Measurements from ENCODE around the gene ZNF407. TPM values are rescaled to one million over a fixed set of nuclear protein-coding genes. Genes with fewer than 3 reads are reported as not detected.

Gene ZNF407
- total RNA-seq, 1 experiment from 2014 or later = 15.9 TPM

- Histone ChIP-seq H3K27me3 (replicated peaks; ENCODE audit: insufficient read depth, low read depth, low read length, poor library complexity) (no peaks in the 10 kb centered on the region), H3K9me3 (ENCODE audit: low read depth, low read length, poor library complexity, severe bottlenecking) (no peaks in the 10 kb centered on the region), H3K27ac (ENCODE audit: low read depth, low read length, poor library complexity, severe bottlenecking) (no peak overlapping the region), H3K4me1 (ENCODE audit: insufficient read depth, low read length, poor library complexity, severe bottlenecking) (peaks cover 15% of the 10 kb centered on the region), H3K4me3 (ENCODE audit: low read depth, low read length, poor library complexity, severe bottlenecking) (no peak overlapping the region), H3K36me3 (ENCODE audit: insufficient read depth, low read length, poor library complexity, severe bottlenecking) (no peaks in the 10 kb centered on the region)
- no TSS peak for BruUV-seq (replicated peaks)
- DNase-seq (ENCODE audit: low spot score) = no peak
- POLR2A ChIA-PET (ENCODE audit: low non-redundant PET) = no interaction called here
- CTCF ChIA-PET = no interaction called here
- intact Hi-C loops (cut with micrococcal nuclease; ENCODE audit: unreplicated experiment) = no loop called here
- TF ChIP-seq CTCF (conservative IDR thresholded peaks at IDR 0.05; ENCODE audit: low read depth, low read length) = no peak
Measured at GRCh38 chr18:75066021-75066880, 468.6 kb downstream of the ZNF407 start.

- no peaks in the 10 kb centered on the region for H3K9me3 ChIP-seq (ENCODE audit: low read depth, low read length, poor library complexity, severe bottlenecking)
- no peak overlapping the region for H3K27ac ChIP-seq (ENCODE audit: low read depth, low read length, poor library complexity, severe bottlenecking)
- BruUV-seq (replicated peaks) = no TSS peak
- H3K27me3 ChIP-seq (replicated peaks; ENCODE audit: insufficient read depth, low read depth, low read length, poor library complexity) = no peaks in the 10 kb centered on the region
- peaks cover 15% of the 10 kb centered on the region for H3K4me1 ChIP-seq (ENCODE audit: insufficient read depth, low read length, poor library complexity, severe bottlenecking)
- TF ChIP-seq CTCF (conservative IDR thresholded peaks at IDR 0.05; ENCODE audit: low read depth, low read length) (no peak), EZH2 (IDR thresholded peaks at IDR 0.05; ENCODE audit: borderline replicate concordance, low read depth, low read length, poor library complexity, severe bottlenecking) (no peak)
- ChIA-PET POLR2A (ENCODE audit: low non-redundant PET) (no interaction called here), CTCF (no interaction called here)
- H3K36me3 ChIP-seq (ENCODE audit: insufficient read depth, low read length, poor library complexity, severe bottlenecking) = no peaks in the 10 kb centered on the region
- intact Hi-C loops (cut with micrococcal nuclease; ENCODE audit: unreplicated experiment) = no loop called here
- no peak overlapping the region for H3K4me3 ChIP-seq (ENCODE audit: low read depth, low read length, poor library complexity, severe bottlenecking)
- DNase-seq (ENCODE audit: low spot score) = no peak
Measured at GRCh38 chr18:75066936-75067335, 469.3 kb downstream of the ZNF407 start.

GRCh38 chr18:75067996-75068645 lies 470.5 kb downstream of the ZNF407 start:
- TF ChIP-seq CTCF (conservative IDR thresholded peaks at IDR 0.05; ENCODE audit: low read depth, low read length) = no peak
- DNase-seq (ENCODE audit: low spot score) = no peak
- H3K4me3 ChIP-seq (ENCODE audit: low read depth, low read length, poor library complexity, severe bottlenecking) = no peak overlapping the region
- intact Hi-C loops (cut with micrococcal nuclease; ENCODE audit: unreplicated experiment) = no loop called here
- H3K36me3 ChIP-seq (ENCODE audit: insufficient read depth, low read length, poor library complexity, severe bottlenecking) = no peaks in the 10 kb centered on the region
- no peak overlapping the region for H3K27ac ChIP-seq (ENCODE audit: low read depth, low read length, poor library complexity, severe bottlenecking)
- peaks cover 15% of the 10 kb centered on the region for H3K4me1 ChIP-seq (ENCODE audit: insufficient read depth, low read length, poor library complexity, severe bottlenecking)
- ChIA-PET POLR2A (ENCODE audit: low non-redundant PET) (no interaction called here), CTCF (interaction anchor here (0.5 kb wide), 1 partner anchor 27 kb away, joined by 5 read pairs; no protein-coding TSS in a partner anchor)
- no peaks in the 10 kb centered on the region for H3K9me3 ChIP-seq (ENCODE audit: low read depth, low read length, poor library complexity, severe bottlenecking)
- H3K27me3 ChIP-seq (replicated peaks; ENCODE audit: insufficient read depth, low read depth, low read length, poor library complexity) = no peaks in the 10 kb centered on the region
- no TSS peak for BruUV-seq (replicated peaks)

All from A673 (cell line).